Measurements from ENCODE around the gene DTL. TPM values are rescaled to one million over a fixed set of nuclear protein-coding genes. Genes with fewer than 3 reads are reported as not detected.

Gene DTL
- polyA plus RNA-seq, 1 of the 3 experiments (the other 2 are of a cell fraction): 9.3 TPM

DNA sequence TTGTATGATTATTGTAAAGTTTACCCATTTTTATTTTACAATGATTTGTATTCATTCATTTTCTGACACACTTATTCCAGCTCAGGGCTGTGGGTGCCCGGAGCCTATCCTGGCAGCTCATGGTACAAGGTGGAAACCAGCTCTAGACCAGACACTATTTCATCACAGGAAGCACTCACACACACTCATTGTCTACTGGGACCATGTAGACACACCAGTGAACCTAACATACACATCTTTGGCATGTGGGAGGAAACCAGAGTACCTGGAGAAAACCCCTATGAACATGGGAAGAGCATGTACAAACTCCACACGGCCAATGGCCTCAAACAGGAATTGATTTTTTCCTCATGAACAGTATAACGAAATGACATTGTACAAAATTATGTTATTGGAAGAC is 2.4 kb downstream of the DTL start:
- POLR2A ChIA-PET: no interaction called here
- no peak for DNase-seq

DNA sequence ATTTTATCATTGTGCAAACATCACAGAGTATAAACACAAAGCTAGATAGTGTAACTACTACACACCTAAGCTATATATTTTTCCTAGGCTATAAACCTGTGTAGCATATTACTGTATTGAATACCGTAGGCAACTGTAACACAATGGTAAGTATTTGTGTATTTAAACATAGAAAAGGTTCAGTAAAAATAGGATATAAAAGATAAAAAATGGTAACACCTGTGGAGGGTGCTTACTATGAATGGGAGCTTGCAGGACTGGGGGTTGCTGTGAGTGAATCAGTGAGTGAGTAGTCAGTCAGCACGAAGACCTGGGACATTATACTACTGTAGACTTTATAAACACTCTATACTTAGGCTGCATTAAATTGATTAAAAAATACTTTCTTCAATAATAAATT is 4.1 kb downstream of the DTL start:
- WGBS (ENCODE audit: low lambda C conversion rate): 88% methylated on average over 2 of the region's 2 CpGs
- Histone ChIP-seq H3K36me3 (replicated peaks in 1 of 2; ENCODE audit: control insufficient read depth in 1 of 2, insufficient read depth in 2 of 2, low read length in 1 of 2) (peaks cover 0 to 8% of the 10 kb centered on the region in 2 experiments), H3K9ac (no peak overlapping the region), H3K27ac (ENCODE audit: low read depth in 2 of 2, low read length in 1 of 2) (no peak overlapping the region), H3K27me3 (ENCODE audit: insufficient read depth) (no peaks in the 10 kb centered on the region), H3K9me3 (no peaks in the 10 kb centered on the region), H3K4me1 (ENCODE audit: control insufficient read depth in 1 of 2, insufficient read depth in 2 of 2, low read depth in 1 of 2, low read length in 1 of 2) (peaks cover 0 to 17% of the 10 kb centered on the region in 2 experiments; a peak in 3 of 4 replicates), H2AFZ (ENCODE audit: low read depth) (no peak overlapping the region; the same call in 1 of the 2 replicates), H3F3A (replicated peaks; ENCODE audit: insufficient read depth) (peaks cover 2% of the 10 kb centered on the region), H4K20me1 (ENCODE audit: insufficient read depth) (no peaks in the 10 kb centered on the region; the same call in 1 of the 2 replicates), H3K4me3 (ENCODE audit: low read depth in 2 of 2, low read length in 1 of 2) (no peak overlapping the region), H3K4me2 (no peak overlapping the region), H3K9me2 (no peaks in the 10 kb centered on the region), H3K79me2 (ENCODE audit: insufficient read depth) (peaks cover 86% of the 10 kb centered on the region)
- TF ChIP-seq FOXJ3 (CRISPR knock-in tag; IDR thresholded peaks at IDR 0.05): no peak
- no peak for TF ChIP-seq GATA2 (CRISPR knock-in tag; IDR thresholded peaks at IDR 0.05)
- no peak for TF ChIP-seq TCF12 (IDR thresholded peaks at IDR 0.05)
- TF ChIP-seq, protein P1, sequence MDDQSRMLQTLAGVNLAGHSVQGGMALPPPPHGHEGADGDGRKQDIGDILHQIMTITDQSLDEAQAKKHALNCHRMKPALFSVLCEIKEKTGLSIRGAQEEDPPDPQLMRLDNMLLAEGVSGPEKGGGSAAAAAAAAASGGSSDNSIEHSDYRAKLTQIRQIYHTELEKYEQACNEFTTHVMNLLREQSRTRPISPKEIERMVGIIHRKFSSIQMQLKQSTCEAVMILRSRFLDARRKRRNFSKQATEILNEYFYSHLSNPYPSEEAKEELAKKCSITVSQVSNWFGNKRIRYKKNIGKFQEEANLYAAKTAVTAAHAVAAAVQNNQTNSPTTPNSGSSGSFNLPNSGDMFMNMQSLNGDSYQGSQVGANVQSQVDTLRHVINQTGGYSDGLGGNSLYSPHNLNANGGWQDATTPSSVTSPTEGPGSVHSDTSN (IDR thresholded peaks at IDR 0.05): no peak
- no peak for TF ChIP-seq YY1 (IDR thresholded peaks at IDR 0.05; ENCODE audit: low read depth)
- TF ChIP-seq SIN3A (IDR thresholded peaks at IDR 0.05; ENCODE audit: borderline replicate concordance, low read depth, low read length): no peak
- no peak for TF ChIP-seq JUND (IDR thresholded peaks at IDR 0.05)
- ChIA-PET POLR2A (no interaction called here), CTCF (interaction anchor here (1.0 to 4.4 kb wide), 5 partner anchors 13 to 359 kb away, joined by 5 to 14 read pairs (median 9); no protein-coding TSS in a partner anchor)
- no peak for DNase-seq

More for the DNA sequence above, 2.4 kb downstream of the DTL start:
- Histone ChIP-seq H2AFZ (ENCODE audit: low read depth) (peak overlapping the region; percentile 93), H3F3A (replicated peaks; ENCODE audit: insufficient read depth) (peaks cover 6% of the 10 kb centered on the region), H3K4me1 (ENCODE audit: control insufficient read depth in 1 of 2, insufficient read depth in 2 of 2, low read depth in 1 of 2, low read length in 1 of 2) (peaks cover 5 to 21% of the 10 kb centered on the region in 2 experiments; a peak in 3 of 4 replicates), H3K9me2 (no peaks in the 10 kb centered on the region), H3K79me2 (ENCODE audit: insufficient read depth) (peaks cover 89% of the 10 kb centered on the region), H3K9ac (no peak overlapping the region), H3K4me3 (ENCODE audit: low read depth in 2 of 2, low read length in 1 of 2) (peak overlapping the region; percentile 17 to 89), H3K4me2 (peak overlapping the region; percentile 86), H4K20me1 (ENCODE audit: insufficient read depth) (no peaks in the 10 kb centered on the region; the same call in 1 of the 2 replicates), H3K36me3 (replicated peaks in 1 of 2; ENCODE audit: control insufficient read depth in 1 of 2, insufficient read depth in 2 of 2, low read length in 1 of 2) (peaks cover 0 to 8% of the 10 kb centered on the region in 2 experiments), H3K27ac (ENCODE audit: low read depth in 2 of 2, low read length in 1 of 2) (peak overlapping the region; percentile 7 to 64; a peak in 3 of 4 replicates), H3K9me3 (no peaks in the 10 kb centered on the region), H3K27me3 (ENCODE audit: insufficient read depth) (no peaks in the 10 kb centered on the region)
- CTCF ChIA-PET: interaction anchor here (1.3 to 1.9 kb wide), 2 partner anchors 357 to 418 kb away, joined by 4 to 9 read pairs; no protein-coding TSS in a partner anchor
- 51% methylated on average over 3 of the region's 3 CpGs for WGBS (ENCODE audit: low lambda C conversion rate)
- TF ChIP-seq FOXJ3 (CRISPR knock-in tag; IDR thresholded peaks at IDR 0.05): no peak
- no peak for TF ChIP-seq FOSL2 (IDR thresholded peaks at IDR 0.05; ENCODE audit: borderline replicate concordance, low read depth)
- TF ChIP-seq TCF12 (IDR thresholded peaks at IDR 0.05): no peak
- TF ChIP-seq SIN3A (IDR thresholded peaks at IDR 0.05; ENCODE audit: borderline replicate concordance, low read depth, low read length): no peak
- TF ChIP-seq, protein P2, sequence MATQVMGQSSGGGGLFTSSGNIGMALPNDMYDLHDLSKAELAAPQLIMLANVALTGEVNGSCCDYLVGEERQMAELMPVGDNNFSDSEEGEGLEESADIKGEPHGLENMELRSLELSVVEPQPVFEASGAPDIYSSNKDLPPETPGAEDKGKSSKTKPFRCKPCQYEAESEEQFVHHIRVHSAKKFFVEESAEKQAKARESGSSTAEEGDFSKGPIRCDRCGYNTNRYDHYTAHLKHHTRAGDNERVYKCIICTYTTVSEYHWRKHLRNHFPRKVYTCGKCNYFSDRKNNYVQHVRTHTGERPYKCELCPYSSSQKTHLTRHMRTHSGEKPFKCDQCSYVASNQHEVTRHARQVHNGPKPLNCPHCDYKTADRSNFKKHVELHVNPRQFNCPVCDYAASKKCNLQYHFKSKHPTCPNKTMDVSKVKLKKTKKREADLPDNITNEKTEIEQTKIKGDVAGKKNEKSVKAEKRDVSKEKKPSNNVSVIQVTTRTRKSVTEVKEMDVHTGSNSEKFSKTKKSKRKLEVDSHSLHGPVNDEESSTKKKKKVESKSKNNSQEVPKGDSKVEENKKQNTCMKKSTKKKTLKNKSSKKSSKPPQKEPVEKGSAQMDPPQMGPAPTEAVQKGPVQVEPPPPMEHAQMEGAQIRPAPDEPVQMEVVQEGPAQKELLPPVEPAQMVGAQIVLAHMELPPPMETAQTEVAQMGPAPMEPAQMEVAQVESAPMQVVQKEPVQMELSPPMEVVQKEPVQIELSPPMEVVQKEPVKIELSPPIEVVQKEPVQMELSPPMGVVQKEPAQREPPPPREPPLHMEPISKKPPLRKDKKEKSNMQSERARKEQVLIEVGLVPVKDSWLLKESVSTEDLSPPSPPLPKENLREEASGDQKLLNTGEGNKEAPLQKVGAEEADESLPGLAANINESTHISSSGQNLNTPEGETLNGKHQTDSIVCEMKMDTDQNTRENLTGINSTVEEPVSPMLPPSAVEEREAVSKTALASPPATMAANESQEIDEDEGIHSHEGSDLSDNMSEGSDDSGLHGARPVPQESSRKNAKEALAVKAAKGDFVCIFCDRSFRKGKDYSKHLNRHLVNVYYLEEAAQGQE (IDR thresholded peaks at IDR 0.05; ENCODE audit: low read depth, low read length): no peak
- TF ChIP-seq SMC3 (IDR thresholded peaks at IDR 0.05; ENCODE audit: low read depth, low read length): no peak
- no peak for TF ChIP-seq RCOR1 (IDR thresholded peaks at IDR 0.05; ENCODE audit: low read length)
- no peak for TF ChIP-seq MXI1 (IDR thresholded peaks at IDR 0.05; ENCODE audit: low read depth, low read length)
- TF ChIP-seq, protein P1 (IDR thresholded peaks at IDR 0.05): no peak
- no peak for TF ChIP-seq RXRA (IDR thresholded peaks at IDR 0.05; ENCODE audit: borderline replicate concordance, low read depth)
- no peak for TF ChIP-seq YY1 (IDR thresholded peaks at IDR 0.05; ENCODE audit: low read depth)

Data from SK-N-SH (cell line).